Activated naive CD8-positive, alpha-beta T cell (primary cell): ENCODE results near the gene KCNJ6.

Source experiments
- H3K27ac Mint-ChIP-seq: one replicate; pipeline ENCODE4 v1.8.0; 2021; ENCODE audit warnings: mixed read lengths
- H3K27me3 Mint-ChIP-seq: one replicate; pipeline ENCODE4 v1.8.0; 2021; ENCODE audit warnings: mixed read lengths
- H3K36me3 Mint-ChIP-seq: one replicate; pipeline ENCODE4 v1.8.0; 2021; ENCODE audit warnings: mixed read lengths
- H3K4me1 Mint-ChIP-seq: one replicate; pipeline ENCODE4 v1.8.0; 2021; ENCODE audit warnings: low read depth, mixed read lengths
- H3K4me3 Mint-ChIP-seq: one replicate; pipeline ENCODE4 v1.8.0; 2021; ENCODE audit warnings: mild to moderate bottlenecking, mixed read lengths
- H3K9me3 Mint-ChIP-seq: one replicate; pipeline ENCODE4 v1.8.0; 2021; ENCODE audit warnings: low read depth, mixed read lengths

Gene KCNJ6

GRCh38 chr21:37862536-37862935 lies 53.7 kb downstream of the KCNJ6 start:
- Mint-ChIP-seq H3K4me3 (no peak overlapping the region), H3K9me3 (no peaks in the 10 kb centered on the region), H3K4me1 (no peaks in the 10 kb centered on the region), H3K27ac (no peak overlapping the region), H3K27me3 (peaks cover 2% of the 10 kb centered on the region), H3K36me3 (no peaks in the 10 kb centered on the region)

GRCh38 chr21:37861561-37861960 lies 54.7 kb downstream of the KCNJ6 start:
- Mint-ChIP-seq H3K9me3 (no peaks in the 10 kb centered on the region), H3K36me3 (no peaks in the 10 kb centered on the region)

GRCh38 chr21:37860416-37860815 lies 55.8 kb downstream of the KCNJ6 start:
- Mint-ChIP-seq H3K27ac (no peak overlapping the region), H3K36me3 (no peaks in the 10 kb centered on the region), H3K27me3 (peaks cover 2% of the 10 kb centered on the region), H3K4me1 (no peaks in the 10 kb centered on the region), H3K9me3 (no peaks in the 10 kb centered on the region), H3K4me3 (no peak overlapping the region)

More at GRCh38 chr21:37861561-37861960, 54.7 kb downstream of the KCNJ6 start:
- Mint-ChIP-seq H3K4me1 (no peaks in the 10 kb centered on the region), H3K4me3 (no peak overlapping the region), H3K27ac (no peak overlapping the region), H3K27me3 (peaks cover 2% of the 10 kb centered on the region)

GRCh38 chr21:37855647-37856625 lies 60.3 kb downstream of the KCNJ6 start:
- no peak overlapping the region for H3K4me3 Mint-ChIP-seq
- H3K27me3 Mint-ChIP-seq, result peaks cover 5% of the 10 kb centered on the region
- H3K27ac Mint-ChIP-seq, result no peak overlapping the region
- H3K9me3 Mint-ChIP-seq, result peaks cover 16% of the 10 kb centered on the region
- H3K36me3 Mint-ChIP-seq, result no peaks in the 10 kb centered on the region
- H3K4me1 Mint-ChIP-seq, result no peaks in the 10 kb centered on the region

- no peaks in the 10 kb centered on the region for H3K4me1 Mint-ChIP-seq
- H3K27me3 Mint-ChIP-seq, result peaks cover 7% of the 10 kb centered on the region
- peaks cover 16% of the 10 kb centered on the region for H3K9me3 Mint-ChIP-seq
- no peak overlapping the region for H3K4me3 Mint-ChIP-seq
- no peaks in the 10 kb centered on the region for H3K36me3 Mint-ChIP-seq
- no peak overlapping the region for H3K27ac Mint-ChIP-seq
Measured at GRCh38 chr21:37855271-37855646, 61.0 kb downstream of the KCNJ6 start.

GRCh38 chr21:37849506-37850102 lies 66.7 kb downstream of the KCNJ6 start:
- Mint-ChIP-seq H3K36me3 (no peaks in the 10 kb centered on the region), H3K27me3 (peaks cover 17% of the 10 kb centered on the region), H3K4me3 (no peak overlapping the region), H3K27ac (no peak overlapping the region), H3K4me1 (no peaks in the 10 kb centered on the region), H3K9me3 (peaks cover 16% of the 10 kb centered on the region)

- H3K27ac Mint-ChIP-seq, result no peak overlapping the region
- peaks cover 11% of the 10 kb centered on the region for H3K9me3 Mint-ChIP-seq
- no peaks in the 10 kb centered on the region for H3K36me3 Mint-ChIP-seq
- no peaks in the 10 kb centered on the region for H3K4me1 Mint-ChIP-seq
- H3K27me3 Mint-ChIP-seq, result peaks cover 19% of the 10 kb centered on the region
- no peak overlapping the region for H3K4me3 Mint-ChIP-seq
Measured at GRCh38 chr21:37848721-37849490, 67.4 kb downstream of the KCNJ6 start.

- Mint-ChIP-seq H3K4me3 (no peak overlapping the region), H3K27me3 (peaks cover 16% of the 10 kb centered on the region), H3K9me3 (no peaks in the 10 kb centered on the region), H3K27ac (no peak overlapping the region), H3K4me1 (no peaks in the 10 kb centered on the region), H3K36me3 (no peaks in the 10 kb centered on the region)
Measured at GRCh38 chr21:37845535-37845934, 70.7 kb downstream of the KCNJ6 start.

GRCh38 chr21:37843191-37843590 lies 73.1 kb downstream of the KCNJ6 start:
- peaks cover 7% of the 10 kb centered on the region for H3K27me3 Mint-ChIP-seq
- no peak overlapping the region for H3K4me3 Mint-ChIP-seq
- no peaks in the 10 kb centered on the region for H3K36me3 Mint-ChIP-seq
- H3K4me1 Mint-ChIP-seq, result no peaks in the 10 kb centered on the region
- no peak overlapping the region for H3K27ac Mint-ChIP-seq
- H3K9me3 Mint-ChIP-seq, result no peaks in the 10 kb centered on the region

GRCh38 chr21:37842163-37842919 lies 73.9 kb downstream of the KCNJ6 start:
- H3K27ac Mint-ChIP-seq, result no peak overlapping the region
- no peak overlapping the region for H3K4me3 Mint-ChIP-seq
- no peaks in the 10 kb centered on the region for H3K36me3 Mint-ChIP-seq
- H3K4me1 Mint-ChIP-seq, result no peaks in the 10 kb centered on the region
- H3K27me3 Mint-ChIP-seq, result peaks cover 6% of the 10 kb centered on the region
- no peaks in the 10 kb centered on the region for H3K9me3 Mint-ChIP-seq

GRCh38 chr21:37837381-37837780 lies 78.9 kb downstream of the KCNJ6 start:
- no peaks in the 10 kb centered on the region for H3K4me1 Mint-ChIP-seq
- no peak overlapping the region for H3K4me3 Mint-ChIP-seq
- no peaks in the 10 kb centered on the region for H3K36me3 Mint-ChIP-seq
- peaks cover 2% of the 10 kb centered on the region for H3K27me3 Mint-ChIP-seq
- no peaks in the 10 kb centered on the region for H3K9me3 Mint-ChIP-seq
- H3K27ac Mint-ChIP-seq, result no peak overlapping the region

- peaks cover 2% of the 10 kb centered on the region for H3K27me3 Mint-ChIP-seq
- H3K4me1 Mint-ChIP-seq, result no peaks in the 10 kb centered on the region
- no peak overlapping the region for H3K4me3 Mint-ChIP-seq
- H3K9me3 Mint-ChIP-seq, result no peaks in the 10 kb centered on the region
- no peak overlapping the region for H3K27ac Mint-ChIP-seq
- no peaks in the 10 kb centered on the region for H3K36me3 Mint-ChIP-seq
Measured at GRCh38 chr21:37835481-37835880, 80.8 kb downstream of the KCNJ6 start.

GRCh38 chr21:37833301-37833700 lies 83.0 kb downstream of the KCNJ6 start:
- Mint-ChIP-seq H3K4me1 (no peaks in the 10 kb centered on the region), H3K36me3 (no peaks in the 10 kb centered on the region), H3K27ac (no peak overlapping the region), H3K9me3 (no peaks in the 10 kb centered on the region), H3K27me3 (peaks cover 2% of the 10 kb centered on the region), H3K4me3 (no peak overlapping the region)

- no peaks in the 10 kb centered on the region for H3K27me3 Mint-ChIP-seq
- H3K36me3 Mint-ChIP-seq, result no peaks in the 10 kb centered on the region
- no peak overlapping the region for H3K4me3 Mint-ChIP-seq
- no peaks in the 10 kb centered on the region for H3K4me1 Mint-ChIP-seq
- H3K27ac Mint-ChIP-seq, result no peak overlapping the region
- H3K9me3 Mint-ChIP-seq, result no peaks in the 10 kb centered on the region
Measured at GRCh38 chr21:37829447-37829846, 86.8 kb downstream of the KCNJ6 start.
